H1 (cell line): ENCODE measurements around the gene TBC1D2B. TPM values are rescaled to one million over a fixed set of nuclear protein-coding genes. Genes with fewer than 3 reads are reported as not detected.

Source experiments
- CTCF ChIA-PET: fragments of 300-600 bp; sonication (Branson Sonifier 250); formaldehyde crosslinking; loops from one replicate; lab custom pipeline; 2021; ENCODE audit not compliant: partially characterized antibody; lab: Charles Lee
- POLR2A ChIA-PET: fragments of 300-600 bp; sonication (Branson Sonifier 250); formaldehyde crosslinking; loops from one replicate; lab custom pipeline; 2021; ENCODE audit warnings: inconsistent platforms; ENCODE audit not compliant: partially characterized antibody; lab: Charles Lee
- DNase-seq, 2 experiments: peaks; one replicate each; pipeline versions ENCODE4 v3.0.0 to v3.0.0-alpha.2; 2010 to 2022; ENCODE audit warnings: low spot score in 2 of 2, low read depth in 1 of 2, mixed read lengths in 1 of 2
- FAIRE-seq: peaks from 2 replicates; lab custom pipeline; 2011; peaks lifted over from hg19 to GRCh38; lab: Jason Lieb, UNC
- H2AFZ ChIP-seq: 2 replicates; pipeline ENCODE4 v1.8.1; 2012; ENCODE audit warnings: low read length, inconsistent platforms
- H2AK5ac ChIP-seq: 2 replicates; pipeline ENCODE4 v1.6.1; 2013; ENCODE audit warnings: low read depth, low read length
- H2BK120ac ChIP-seq: replicated peaks from 2 replicates; pipeline ENCODE3; 2013; ENCODE audit warnings: low read depth, low read length, inconsistent platforms
- H2BK12ac ChIP-seq: 2 replicates; pipeline ENCODE4 v1.6.1; 2013; ENCODE audit warnings: low read depth, low read length
- H2BK15ac ChIP-seq: 2 replicates; pipeline ENCODE4 v1.6.1; 2013; ENCODE audit warnings: low read length
- H2BK20ac ChIP-seq: 2 replicates; pipeline ENCODE4 v1.6.1; 2013; ENCODE audit warnings: low read length
- H2BK5ac ChIP-seq: 2 replicates; pipeline ENCODE4 v1.6.1; 2013; ENCODE audit warnings: low read depth, low read length
- H3K14ac ChIP-seq: 2 replicates; pipeline ENCODE4 v1.6.1; 2013; ENCODE audit warnings: inconsistent platforms; ENCODE audit not compliant: insufficient read length
- H3K18ac ChIP-seq: 2 replicates; pipeline ENCODE4 v1.6.1; 2013; ENCODE audit warnings: low read length; ENCODE audit errors: extremely low read depth
- H3K23ac ChIP-seq: 2 replicates; pipeline ENCODE4 v1.6.1; 2013; ENCODE audit warnings: inconsistent platforms; ENCODE audit not compliant: insufficient read length
- H3K23me2 ChIP-seq: 2 replicates; pipeline ENCODE4 v1.6.1; 2013; ENCODE audit warnings: low read depth, low read length
- H3K27ac ChIP-seq: 2 replicates; pipeline ENCODE4 v1.6.1; 2011; ENCODE audit warnings: low read depth, low read length, inconsistent platforms
- H3K27me3 ChIP-seq, 4 experiments: replicated peaks in 1 of 4; 1 replicate in 1 of 4; 2 replicates in 3 of 4; pipeline versions ENCODE4 v1.6.1 to v1.8.1; 2011 to 2013; ENCODE audit warnings: low read length in 3 of 4, mild to moderate bottlenecking in 3 of 4, inconsistent platforms in 2 of 4, mixed read lengths in 2 of 4, moderate library complexity in 1 of 4; ENCODE audit not compliant: control insufficient read depth in 3 of 4, insufficient read depth in 3 of 4; ENCODE audit errors: extremely low read depth in 1 of 4
- H3K36me3 ChIP-seq, 4 experiments: 2 replicates each; pipeline versions ENCODE4 v1.6.1 to v1.8.1; 2011 to 2013; ENCODE audit warnings: mild to moderate bottlenecking in 4 of 4, low read length in 3 of 4, moderate library complexity in 2 of 4, control low read depth in 1 of 4, inconsistent platforms in 1 of 4; ENCODE audit not compliant: insufficient read depth in 4 of 4, control insufficient read depth in 2 of 4
- H3K4ac ChIP-seq: replicated peaks from 2 replicates; pipeline ENCODE3; 2013; ENCODE audit warnings: low read length, low read depth, mixed read lengths, inconsistent platforms; ENCODE audit not compliant: insufficient read length
- H3K4me1 ChIP-seq, 4 experiments: replicated peaks in 1 of 4; 1 replicate in 1 of 4; 2 replicates in 3 of 4; pipeline versions ENCODE4 v1.6.1 to v1.8.1; 2011 to 2013; ENCODE audit warnings: low read length in 3 of 4, inconsistent platforms in 2 of 4, mixed read lengths in 1 of 4; ENCODE audit not compliant: insufficient read depth in 4 of 4, control insufficient read depth in 3 of 4
- H3K4me2 ChIP-seq, 2 experiments: 2 replicates each; pipeline versions ENCODE4 v1.6.1 to v1.8.1; 2011 to 2013; ENCODE audit warnings: low read depth in 2 of 2, low read length in 2 of 2, control low read depth in 1 of 2, inconsistent platforms in 1 of 2, mild to moderate bottlenecking in 1 of 2; ENCODE audit not compliant: insufficient read depth in 1 of 2
- H3K4me3 ChIP-seq, 4 experiments: fragments of 200-600, 300-600 bp in 1 of 4; sonication (generic), shearing (Covaris generic), sonication (Bioruptor Twin) in 1 of 4; 2 replicates each; pipeline versions ENCODE4 v1.5.1 to v1.8.1; 2011 to 2016; ENCODE audit warnings: low read length in 4 of 4, low read depth in 3 of 4, control low read depth in 2 of 4, inconsistent platforms in 2 of 4, mild to moderate bottlenecking in 2 of 4, mixed read lengths in 1 of 4, moderate library complexity in 1 of 4; ENCODE audit not compliant: insufficient read depth in 2 of 4; ENCODE audit errors: extremely low read depth in 1 of 4
- H3K56ac ChIP-seq: replicated peaks from 2 replicates; pipeline ENCODE3; 2013; ENCODE audit warnings: low read depth, mild to moderate bottlenecking, mixed read lengths, low read length, inconsistent platforms; ENCODE audit not compliant: insufficient read length
- H3K79me1 ChIP-seq: 2 replicates; pipeline ENCODE4 v1.6.1; 2013; ENCODE audit warnings: low read depth, low read length, control low read depth
- H3K79me2 ChIP-seq, 2 experiments: 2 replicates each; pipeline versions ENCODE4 v1.6.1 to v1.8.1; 2012 to 2013; ENCODE audit warnings: low read length in 2 of 2, mild to moderate bottlenecking in 2 of 2, inconsistent platforms in 1 of 2; ENCODE audit not compliant: insufficient read depth in 2 of 2, control insufficient read depth in 1 of 2
- H3K9ac ChIP-seq, 4 experiments: replicated peaks in 1 of 4; 1 replicate in 1 of 4; 2 replicates in 3 of 4; pipeline versions ENCODE4 v1.6.1 to v1.8.1; 2011 to 2013; ENCODE audit warnings: low read depth in 3 of 4, low read length in 3 of 4, control low read depth in 2 of 4, mild to moderate bottlenecking in 2 of 4, moderate library complexity in 2 of 4, inconsistent platforms in 1 of 4; ENCODE audit errors: extremely low read depth in 1 of 4
- H3K9me3 ChIP-seq, 2 experiments: 2 replicates each; pipeline versions ENCODE4 v1.6.1 to v1.8.1; 2012 to 2013; ENCODE audit warnings: mild to moderate bottlenecking in 2 of 2, moderate library complexity in 2 of 2, control low read depth in 1 of 2, inconsistent platforms in 1 of 2, low read depth in 1 of 2, low read length in 1 of 2, mixed read lengths in 1 of 2; ENCODE audit not compliant: insufficient read depth in 2 of 2
- H4K20me1 ChIP-seq, 2 experiments: replicated peaks in 1 of 2; 2 replicates each; pipeline versions ENCODE3 to v1.8.1; 2011 to 2013; ENCODE audit warnings: inconsistent platforms in 2 of 2, low read length in 2 of 2, mild to moderate bottlenecking in 1 of 2; ENCODE audit not compliant: insufficient read depth in 2 of 2, control insufficient read depth in 1 of 2
- H4K5ac ChIP-seq: 2 replicates; pipeline ENCODE4 v1.6.1; 2013; ENCODE audit warnings: low read length, low read depth, mixed read lengths, inconsistent platforms; ENCODE audit not compliant: insufficient read length
- H4K8ac ChIP-seq: 2 replicates; pipeline ENCODE4 v1.8.0; 2013; ENCODE audit warnings: mild to moderate bottlenecking, moderate library complexity, low read length, inconsistent platforms; ENCODE audit not compliant: insufficient read depth; ENCODE audit errors: extremely low read depth
- H4K91ac ChIP-seq: replicated peaks from 2 replicates; pipeline ENCODE3; 2013; ENCODE audit warnings: low read length, mixed read lengths, inconsistent platforms; ENCODE audit not compliant: insufficient read length
- BRCA1 ChIP-seq: IDR thresholded peaks from 2 replicates; pipeline ENCODE4 v1.6.1; 2012; ENCODE audit warnings: low read depth, low read length, improper control_type of control experiment
- GTF2F1 ChIP-seq: IDR thresholded peaks from 2 replicates; pipeline ENCODE4 v1.6.1; 2012; ENCODE audit warnings: low read depth, low read length, improper control_type of control experiment, borderline replicate concordance
- KDM5A ChIP-seq: fragments of 200-600 bp; IDR thresholded peaks from 2 replicates; pipeline ENCODE4 v1.7.1; 2012; ENCODE audit warnings: mild to moderate bottlenecking, low read length, inconsistent platforms, mixed read lengths
- PHF8 ChIP-seq: fragments of 200-600 bp; sonication (generic); conservative IDR thresholded peaks from 2 replicates; pipeline ENCODE4 v1.7.1; 2012; ENCODE audit warnings: low read depth, mild to moderate bottlenecking, inconsistent platforms, low read length, moderate library complexity
- POLR2A ChIP-seq, 2 experiments: IDR thresholded peaks; 1 replicate in 1 of 2; 2 replicates in 1 of 2; pipeline ENCODE4 v1.6.1; 2011; ENCODE audit warnings: low read depth in 2 of 2, low read length in 2 of 2, mild to moderate bottlenecking in 2 of 2; ENCODE audit errors: control extremely low read depth in 1 of 2
- POLR2AphosphoS5 ChIP-seq: IDR thresholded peaks from 2 replicates; pipeline ENCODE4 v1.6.1; 2011; ENCODE audit warnings: low read depth, low read length
- RAD21 ChIP-seq, 2 experiments: IDR thresholded peaks in 1 of 2; conservative IDR thresholded peaks in 1 of 2; 2 replicates each; pipeline ENCODE4 v1.6.1; 2011; ENCODE audit warnings: low read depth in 2 of 2, low read length in 2 of 2, improper control_type of control experiment in 1 of 2, inconsistent platforms in 1 of 2, mild to moderate bottlenecking in 1 of 2, moderate library complexity in 1 of 2
- RFX5 ChIP-seq: IDR thresholded peaks from 2 replicates; pipeline ENCODE4 v1.6.1; 2011; ENCODE audit warnings: low read depth, low read length, improper control_type of control experiment, borderline replicate concordance
- SP1 ChIP-seq: IDR thresholded peaks from 2 replicates; pipeline ENCODE4 v1.6.1; 2011; ENCODE audit warnings: low read depth, low read length
- SRF ChIP-seq: IDR thresholded peaks from 2 replicates; pipeline ENCODE4 v1.6.1; 2011; ENCODE audit warnings: mild to moderate bottlenecking, low read depth, low read length, moderate library complexity
- TEAD4 ChIP-seq: IDR thresholded peaks from 2 replicates; pipeline ENCODE4 v1.6.1; 2012; ENCODE audit warnings: low read depth, low read length, inconsistent platforms, mixed read lengths
- YY1 ChIP-seq: IDR thresholded peaks from 2 replicates; pipeline ENCODE4 v1.6.1; 2011; ENCODE audit warnings: low read depth, mild to moderate bottlenecking, low read length
- WGBS, 2 experiments: shearing (Covaris generic) in 1 of 2; methylation state at CpG; one replicate each; pipeline versions ENCODE4 v1.1.6 to v1.1.7; 2013 to 2015; ENCODE audit warnings: low lambda C conversion rate in 2 of 2, mixed read lengths in 2 of 2, inconsistent platforms in 1 of 2, low coverage in 1 of 2, missing lambda C conversion rate in 1 of 2; ENCODE audit not compliant: insufficient replicate concordance in 2 of 2, insufficient coverage in 1 of 2, insufficient read length in 1 of 2; ENCODE audit errors: extremely low coverage in 1 of 2, missing lambda C conversion rate in 1 of 2; 5-methylcytosine and 5-hydroxymethylcytosine counted together
- polyA plus RNA-seq, 7 experiments: library from polyadenylated mRNA; depleted of rRNA in 3 of 7; stranded (reverse) in 5 of 7; unstranded in 2 of 7; fragments of >200 nt in 5 of 7; fragments of 200-250 nt in 2 of 7; gene quantifications; 1 replicate in 5 of 7; 2 replicates in 1 of 7; 4 replicates in 1 of 7; pipeline versions ENCODE4 v1.2.1 to v1.2.3, GENCODE V29; 2011 to 2013; ENCODE audit warnings: missing spikeins in 2 of 7, mixed read lengths in 2 of 7
- total RNA-seq: library from RNA; stranded (reverse); fragmentation: NEBNext Ultra II Directional; extraction: Animal tissue kit (Norgen Biotek cat#: 25700); gene quantifications from 2 replicates; pipeline ENCODE4 v1.2.1, GENCODE V29; 2021
- TF ChIP-seq, protein P1 (sequence below): IDR thresholded peaks from 2 replicates; pipeline ENCODE4 v1.6.1; 2012; ENCODE audit warnings: inconsistent platforms
- TF ChIP-seq, protein P2 (sequence below): IDR thresholded peaks from 2 replicates; pipeline ENCODE4 v1.6.1; 2011; ENCODE audit warnings: low read length, improper control_type of control experiment

TBC1D2B gene
- total and polyA plus RNA-seq, 2 of the 8 experiments (the other 6 are each of a cell fraction or from before 2014, with no cell fraction given) = 11.9 to 19.5 TPM

DNA sequence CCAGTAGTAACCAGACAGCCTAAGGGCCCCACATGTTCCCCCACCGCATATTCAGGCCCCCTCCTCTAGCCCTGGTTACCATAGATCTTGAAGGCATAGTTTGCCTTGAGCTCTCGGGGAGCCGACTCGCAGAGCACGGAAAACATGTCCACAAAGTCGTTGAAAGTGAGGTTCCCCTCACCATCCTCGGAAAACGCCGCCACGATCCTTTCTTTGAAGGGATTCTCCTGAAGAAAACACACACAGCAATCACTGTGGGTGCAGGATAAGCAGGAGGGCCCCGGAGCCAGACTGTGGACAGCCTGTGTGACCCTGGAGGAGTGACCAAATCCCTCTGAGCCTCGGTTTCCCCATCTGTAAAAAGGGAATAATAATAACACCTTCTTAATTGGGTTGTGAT is 31.6 kb upstream of the TBC1D2B start:
- no peak overlapping the region for H3K14ac ChIP-seq
- H3K9me3 ChIP-seq = no peaks in the 10 kb centered on the region
- H3K56ac ChIP-seq = no peak overlapping the region
- H3K27ac ChIP-seq = no peak overlapping the region
- DNase-seq (no peak), FAIRE-seq (no peak)
- ChIA-PET POLR2A (interaction anchor here (0.9 to 2.1 kb wide), 4 partner anchors 10 to 150 kb away, joined by 3 to 5 read pairs (median 4); partner anchors contain the start of gene IDH3A), CTCF (interaction anchor here (0.5 to 16.8 kb wide), 60 partner anchors 12 to 642 kb away, joined by 3 to 226 read pairs (median 6); partner anchors contain the start of genes CIB2, SH2D7 and TBC1D2B)
- 91% methylated on average over 12 of the region's 12 CpGs; no CpG with 5 or more reads in 1 of the 2 experiments for WGBS, 2 experiments
- H3K9ac ChIP-seq = no peak overlapping the region
- H3K23me2 ChIP-seq = no peaks in the 10 kb centered on the region
- peaks cover 2 to 3% of the 10 kb centered on the region in 2 experiments for H4K20me1 ChIP-seq
- H3K18ac ChIP-seq = no peak overlapping the region
- no peak overlapping the region for H2AK5ac ChIP-seq
- no peak overlapping the region for H2BK5ac ChIP-seq
- H4K8ac ChIP-seq = no peak overlapping the region
- no peaks in the 10 kb centered on the region for H3K79me1 ChIP-seq
- H3K79me2 ChIP-seq = no peaks in the 10 kb centered on the region
- no peak overlapping the region for H3K4me3 ChIP-seq
- no peak overlapping the region for H4K5ac ChIP-seq
- H2BK20ac ChIP-seq = no peak overlapping the region
- peaks cover 0 to 5% (median 1%) of the 10 kb centered on the region in 4 experiments; a peak in 1 of 7 replicates for H3K4me1 ChIP-seq
- H3K4me2 ChIP-seq = no peak overlapping the region
- H3K4ac ChIP-seq = no peak overlapping the region
- no peak overlapping the region for H2BK12ac ChIP-seq
- H3K23ac ChIP-seq = no peak overlapping the region
- H3K36me3 ChIP-seq = peaks cover 0 to 6% (median 1%) of the 10 kb centered on the region in 4 experiments; a peak in 3 of 8 replicates
- no peaks in the 10 kb centered on the region for H3K27me3 ChIP-seq
- H2BK120ac ChIP-seq = no peak overlapping the region
- H4K91ac ChIP-seq = no peak overlapping the region
- H2AFZ ChIP-seq = no peak overlapping the region
- no peak overlapping the region for H2BK15ac ChIP-seq
- no peak for TF ChIP-seq SRF
- TF ChIP-seq POLR2A (IDR thresholded peaks at IDR 0.05; ENCODE audit: control extremely low read depth in 1 of 2, low read depth in 2 of 2, low read length in 2 of 2) = no peak
- TF ChIP-seq RFX5 = no peak
- TF ChIP-seq GTF2F1 = no peak
- no peak for TF ChIP-seq RAD21 (IDR thresholded peaks at IDR 0.05 in 1 of 2, conservative IDR thresholded peaks at IDR 0.05 in 1 of 2; ENCODE audit: low read depth in 2 of 2, low read length in 2 of 2)
- TF ChIP-seq, protein P1, sequence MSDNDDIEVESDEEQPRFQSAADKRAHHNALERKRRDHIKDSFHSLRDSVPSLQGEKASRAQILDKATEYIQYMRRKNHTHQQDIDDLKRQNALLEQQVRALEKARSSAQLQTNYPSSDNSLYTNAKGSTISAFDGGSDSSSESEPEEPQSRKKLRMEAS = no peak
- TF ChIP-seq KDM5A = no peak
- no peak for TF ChIP-seq YY1
- TF ChIP-seq, protein P2, sequence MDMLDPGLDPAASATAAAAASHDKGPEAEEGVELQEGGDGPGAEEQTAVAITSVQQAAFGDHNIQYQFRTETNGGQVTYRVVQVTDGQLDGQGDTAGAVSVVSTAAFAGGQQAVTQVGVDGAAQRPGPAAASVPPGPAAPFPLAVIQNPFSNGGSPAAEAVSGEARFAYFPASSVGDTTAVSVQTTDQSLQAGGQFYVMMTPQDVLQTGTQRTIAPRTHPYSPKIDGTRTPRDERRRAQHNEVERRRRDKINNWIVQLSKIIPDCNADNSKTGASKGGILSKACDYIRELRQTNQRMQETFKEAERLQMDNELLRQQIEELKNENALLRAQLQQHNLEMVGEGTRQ = no peak
- TF ChIP-seq POLR2AphosphoS5 = no peak
- no peak for TF ChIP-seq SP1
- no peak for TF ChIP-seq PHF8
- TF ChIP-seq BRCA1 = no peak
- TF ChIP-seq TEAD4 = no peak
